OCI-LY7 (cell line): ENCODE results near the gene DZANK1. TPM values are rescaled to one million over a fixed set of nuclear protein-coding genes. Genes with fewer than 3 reads are reported as not detected.

Source experiments
- BruUV-seq: library from RNA; stranded (reverse); fragments of 400-500 nt; replicated peaks from 2 replicates; lab custom pipeline; 2021; lab: Mats Ljungman, UMichigan
- CTCF ChIA-PET: fragments of 300-600 bp; sonication (Branson Sonifier 250); formaldehyde crosslinking; loops from one replicate; lab custom pipeline; 2022; ENCODE audit warnings: antibody characterized with exemption; ENCODE audit not compliant: unreplicated experiment; lab: Charles Lee
- POLR2A ChIA-PET: fragments of 300-600 bp; sonication (Branson Sonifier 250); formaldehyde crosslinking; loops from one replicate; lab custom pipeline; 2022; ENCODE audit warnings: antibody characterized with exemption; lab: Charles Lee
- DNase-seq: peaks from one replicate; pipeline ENCODE4 v3.0.0-alpha.2; 2015; ENCODE audit warnings: low spot score
- H2AFZ ChIP-seq: fragments of 200-600 bp; sonication (generic), shearing (Covaris generic); 2 replicates; pipeline ENCODE4 v1.6.1; 2014; ENCODE audit warnings: mild to moderate bottlenecking, antibody characterized with exemption, low read length, moderate library complexity
- H3K27ac ChIP-seq: fragments of 200-600 bp; sonication (generic); 2 replicates; pipeline ENCODE4 v1.5.1; 2014; ENCODE audit warnings: mixed run types, low read depth, mild to moderate bottlenecking, moderate library complexity, low read length, inconsistent platforms; ENCODE audit not compliant: poor library complexity, severe bottlenecking
- H3K36me3 ChIP-seq: fragments of 200-600 bp; sonication (generic); 2 replicates; pipeline ENCODE4 v1.6.1; 2014; ENCODE audit warnings: mild to moderate bottlenecking, antibody characterized with exemption, low read length, moderate library complexity, mixed read lengths; ENCODE audit not compliant: insufficient read depth
- H3K4me1 ChIP-seq: fragments of 200-600 bp; sonication (generic); 2 replicates; pipeline ENCODE4 v1.5.1; 2014; ENCODE audit warnings: mild to moderate bottlenecking, low read length; ENCODE audit not compliant: insufficient read depth, poor library complexity, severe bottlenecking
- H3K4me2 ChIP-seq: fragments of 200-600 bp; sonication (generic); 2 replicates; pipeline ENCODE4 v1.6.1; 2014; ENCODE audit warnings: mild to moderate bottlenecking, low read length
- H3K4me3 ChIP-seq: fragments of 200-600 bp; sonication (generic); 2 replicates; pipeline ENCODE4 v1.5.1; 2014; ENCODE audit warnings: mild to moderate bottlenecking, low read depth, low read length; ENCODE audit not compliant: poor library complexity, severe bottlenecking
- H3K79me2 ChIP-seq: fragments of 200-600 bp; sonication (generic); 2 replicates; pipeline ENCODE4 v1.6.1; 2016; ENCODE audit warnings: low read depth, mild to moderate bottlenecking, low read length, moderate library complexity, mixed read lengths; ENCODE audit not compliant: insufficient read depth
- H3K9me2 ChIP-seq: fragments of 200-600 bp; sonication (generic); 2 replicates; pipeline ENCODE4 v1.6.1; 2016; ENCODE audit warnings: mild to moderate bottlenecking, low read length, mixed read lengths; ENCODE audit not compliant: insufficient read depth
- H3K9me3 ChIP-seq: fragments of 200-600 bp; sonication (generic); 2 replicates; pipeline ENCODE4 v1.6.1; 2014; ENCODE audit warnings: mild to moderate bottlenecking, mixed run types, low read length, mixed read lengths
- H4K20me1 ChIP-seq: fragments of 200-600 bp; sonication (generic); 2 replicates; pipeline ENCODE4 v1.6.1; 2014; ENCODE audit warnings: mild to moderate bottlenecking, antibody characterized with exemption, low read length, moderate library complexity, mixed read lengths; ENCODE audit not compliant: insufficient read depth
- CTCF ChIP-seq: fragments of 200-600 bp; sonication (generic); conservative IDR thresholded peaks from 2 replicates; pipeline ENCODE4 v1.5.1; 2014; ENCODE audit warnings: mild to moderate bottlenecking, antibody characterized with exemption, low read length, moderate library complexity, mixed read lengths
- EZH2phosphoT487 ChIP-seq: fragments of 200-600 bp; sonication (generic); IDR thresholded peaks from 2 replicates; pipeline ENCODE4 v1.6.1; 2018; ENCODE audit warnings: low read depth, borderline replicate concordance, mild to moderate bottlenecking, mixed run types, antibody characterized with exemption, low read length, moderate library complexity, mixed read lengths
- intact Hi-C: fragments of 100-400 bp; cut with micrococcal nuclease; formaldehyde crosslinking; loops from one replicate; pipeline ENCODE4 v1.10.0; 2022; ENCODE audit not compliant: unreplicated experiment
- total RNA-seq, 2 experiments: library from RNA; depleted of rRNA in 1 of 2; stranded (reverse); fragments of >200 nt in 1 of 2; shearing (Covaris generic) in 1 of 2; gene quantifications; 2 replicates each; pipeline ENCODE4 v1.2.3, GENCODE V29; 2014 to 2022

The DZANK1 gene
- total RNA-seq, 2 experiments from 2014 or later: 7.9 to 18.0 TPM

GRCh38 chr20:18412221-18412901, 54.5 kb downstream of the DZANK1 start:
- POLR2A ChIA-PET: interaction anchor here (0.5 to 1.8 kb wide), 11 partner anchors 9 to 229 kb away, joined by 3 to 6 read pairs (median 3); partner anchors contain the start of genes RBBP9 and SEC23B
- H3K4me2 ChIP-seq: peak overlapping the region; percentile 85
- peak overlapping the region; percentile 55 for H3K27ac ChIP-seq
- no peak for TF ChIP-seq CTCF
- no peak for TF ChIP-seq EZH2phosphoT487
- peak overlapping the region; percentile 67 for H3K4me3 ChIP-seq
- peaks cover 23% of the 10 kb centered on the region; the same call in 1 of the 2 replicates for H3K79me2 ChIP-seq
- intact Hi-C loops: loop anchor here (2.0 to 5.0 kb wide), 3 partner anchors 94 to 660 kb away; partner anchors contain the start of genes DTD1 and SEC23B
- H3K4me1 ChIP-seq: peaks cover 35% of the 10 kb centered on the region
- no peaks in the 10 kb centered on the region for H3K9me2 ChIP-seq
- H4K20me1 ChIP-seq: no peaks in the 10 kb centered on the region
- H3K9me3 ChIP-seq: no peaks in the 10 kb centered on the region
- no peaks in the 10 kb centered on the region for H3K36me3 ChIP-seq
- H2AFZ ChIP-seq: peak overlapping the region; percentile 89
- DNase-seq: peak; percentile 53
- CTCF ChIA-PET: no interaction called here
- BruUV-seq: TSS peak; percentile 88

DNA sequence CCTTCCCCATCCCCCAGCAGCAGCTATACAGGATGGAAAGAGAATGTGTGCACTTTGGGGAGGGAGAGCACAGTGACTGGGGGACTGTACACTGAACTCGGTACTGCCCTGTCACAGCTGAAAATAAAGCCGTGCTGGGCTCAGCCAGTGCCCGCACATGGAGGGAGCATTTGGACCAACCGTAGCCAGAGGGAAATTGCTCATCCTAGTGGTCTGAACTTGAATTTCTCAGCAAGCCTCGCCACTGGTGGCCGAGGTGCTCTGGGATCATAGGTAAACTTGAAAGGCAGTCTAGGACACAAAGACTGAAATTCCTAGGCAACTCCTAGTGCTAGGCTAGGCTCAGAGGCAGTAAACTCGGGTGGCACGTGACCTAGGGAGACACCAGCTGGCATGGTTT, 61.0 kb downstream of the DZANK1 start:
- H4K20me1 ChIP-seq: no peaks in the 10 kb centered on the region
- H3K27ac ChIP-seq: no peak overlapping the region
- intact Hi-C loops: no loop called here
- H2AFZ ChIP-seq: no peak overlapping the region
- no peak for DNase-seq
- peaks cover 5% of the 10 kb centered on the region; the same call in 1 of the 2 replicates for H3K79me2 ChIP-seq
- BruUV-seq: no TSS peak
- POLR2A ChIA-PET: no interaction called here
- H3K9me3 ChIP-seq: no peaks in the 10 kb centered on the region
- TF ChIP-seq CTCF (no peak), EZH2phosphoT487 (no peak)
- peaks cover 10% of the 10 kb centered on the region; the same call in 1 of the 2 replicates for H3K36me3 ChIP-seq
- no peak overlapping the region for H3K4me2 ChIP-seq
- H3K4me1 ChIP-seq: peaks cover 6% of the 10 kb centered on the region
- H3K9me2 ChIP-seq: no peaks in the 10 kb centered on the region
- CTCF ChIA-PET: interaction anchor here (0.5 kb wide), 1 partner anchor 102 kb away, joined by 3 read pairs; the partner anchor contains the start of gene SEC23B
- no peak overlapping the region for H3K4me3 ChIP-seq

- Histone ChIP-seq H3K27ac (no peak overlapping the region), H3K4me1 (no peaks in the 10 kb centered on the region), H3K4me2 (no peak overlapping the region), H3K9me3 (no peaks in the 10 kb centered on the region), H3K4me3 (no peak overlapping the region), H3K36me3 (peaks cover 10% of the 10 kb centered on the region; the same call in 1 of the 2 replicates), H2AFZ (no peak overlapping the region), H3K9me2 (no peaks in the 10 kb centered on the region), H3K79me2 (no peaks in the 10 kb centered on the region), H4K20me1 (no peaks in the 10 kb centered on the region)
- POLR2A ChIA-PET: interaction anchor here (0.7 kb wide), 1 partner anchor 360 kb away, joined by 4 read pairs; no protein-coding TSS in a partner anchor
- intact Hi-C loops: no loop called here
- no TSS peak for BruUV-seq
- CTCF ChIA-PET: no interaction called here
- no peak for TF ChIP-seq CTCF
- no peak for TF ChIP-seq EZH2phosphoT487
- no peak for DNase-seq
Observed at GRCh38 chr20:18404172-18404571, 62.7 kb downstream of the DZANK1 start.
